Frontal cortex (tissue), 4 donors: ENCODE measurements around the gene STK38L. TPM values are rescaled to one million over a fixed set of nuclear protein-coding genes. Genes with fewer than 3 reads are reported as not detected.

ENCODE experiments used
- DNase-seq, 2 donors: peaks; one replicate each; pipeline ENCODE4 v3.0.0; 2012; ENCODE audit warnings: low spot score in 2 of 2
- FAIRE-seq: peaks from 2 replicates; lab custom pipeline; 2012; peaks lifted over from hg19 to GRCh38; lab: Jason Lieb, UNC
- total RNA-seq: library from RNA; depleted of rRNA; stranded (reverse); fragments of >200 nt; gene quantifications from one replicate; pipeline ENCODE4 v1.2.3, GENCODE V29; 2014
- donor health status: control.
- donor health status: control.
- donor health status: control.

STK38L gene
- total RNA-seq, 1 donor from 2014 or later: 22.0 TPM

DNA sequence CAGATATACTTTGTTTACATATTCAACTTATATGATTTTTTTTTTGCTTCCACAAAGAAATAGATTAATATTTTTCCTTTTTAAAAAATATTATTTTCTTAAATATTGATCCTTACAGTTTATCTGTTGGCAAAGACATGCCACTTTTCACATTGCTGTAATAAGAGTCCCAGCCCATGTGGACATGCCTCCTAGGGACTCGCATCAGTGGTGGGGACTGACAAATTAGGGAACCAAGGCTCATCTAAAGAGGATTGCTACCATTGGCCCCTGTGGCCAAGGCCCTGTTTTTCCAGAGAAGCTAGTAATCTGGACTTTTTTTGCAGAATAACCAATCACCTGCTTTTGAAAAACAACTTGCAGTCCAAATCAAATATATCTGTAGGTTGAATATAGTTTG is 60.8 kb downstream of the STK38L start:
- FAIRE-seq: no peak
- no peak for DNase-seq

DNA sequence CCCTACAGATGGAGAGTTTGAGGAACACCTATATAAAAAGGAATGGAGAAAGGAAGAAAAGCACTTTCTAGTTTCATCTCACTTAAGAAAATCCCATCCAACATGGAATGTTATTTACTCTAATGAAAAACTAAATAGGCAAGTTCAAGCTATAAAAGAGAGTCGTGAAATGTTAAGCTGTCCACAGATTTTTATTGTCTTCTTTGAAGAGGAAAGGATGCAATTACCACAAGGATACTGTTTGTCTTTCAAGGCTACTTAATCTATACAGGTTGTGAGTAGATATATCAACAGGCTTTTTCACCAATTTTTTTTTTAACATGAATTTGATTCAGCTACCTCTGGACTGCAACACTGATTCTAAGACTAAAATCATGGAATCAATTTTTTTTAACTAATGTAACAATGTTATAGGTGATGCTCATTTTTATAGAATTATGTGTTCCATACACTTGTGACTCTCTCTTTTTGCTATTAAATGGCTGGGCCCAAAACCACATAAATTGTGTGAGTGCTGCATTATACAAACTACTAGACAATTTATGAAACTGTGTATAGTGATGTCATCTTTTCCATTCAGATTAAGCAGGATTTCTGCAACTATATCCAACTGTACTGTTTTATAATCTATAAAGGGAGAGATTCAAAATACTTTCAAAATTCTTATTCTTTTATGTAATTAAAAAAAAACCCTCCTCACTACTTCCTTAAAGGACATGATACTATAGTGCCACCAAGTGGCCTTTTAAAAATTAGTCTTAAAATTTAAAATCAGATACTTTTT is 61.8 kb downstream of the STK38L start:
- peak; percentile 99 for FAIRE-seq
- peak in 1 of 2 donors; percentile 10 for DNase-seq

DNA sequence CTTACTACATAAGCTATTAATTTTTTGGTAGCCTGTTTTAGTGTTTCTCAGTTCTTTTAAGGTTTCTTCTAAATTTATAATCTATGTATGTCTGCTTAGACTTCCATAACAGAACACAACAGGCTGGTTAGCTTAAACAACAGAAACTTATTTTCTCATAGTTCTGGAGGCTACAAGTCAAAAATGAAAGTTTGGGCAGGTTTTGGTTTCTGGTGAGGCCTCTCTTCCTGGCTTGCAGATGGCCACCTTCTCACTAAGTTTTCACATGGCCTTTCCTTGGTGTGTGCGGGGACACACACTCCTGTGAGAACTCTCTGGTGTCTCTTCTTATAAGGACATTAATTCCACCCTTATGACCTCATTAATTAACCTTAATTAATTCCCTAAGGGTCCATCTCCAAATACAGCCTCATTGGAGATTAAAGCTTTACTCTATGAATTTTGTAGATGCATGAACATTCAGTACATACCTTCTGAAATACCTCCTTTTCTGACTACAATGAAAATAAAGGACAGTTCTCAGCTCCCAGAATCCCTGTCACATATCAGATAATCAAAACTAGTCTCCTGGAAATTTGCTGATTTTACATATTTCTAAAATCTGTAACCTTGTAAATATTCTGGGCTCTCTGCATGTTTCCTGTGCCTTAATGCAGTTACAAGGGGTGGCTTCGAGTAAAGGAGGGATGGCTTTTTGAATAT is 65.4 kb downstream of the STK38L start:
- no peak for DNase-seq
- no peak for FAIRE-seq

DNA sequence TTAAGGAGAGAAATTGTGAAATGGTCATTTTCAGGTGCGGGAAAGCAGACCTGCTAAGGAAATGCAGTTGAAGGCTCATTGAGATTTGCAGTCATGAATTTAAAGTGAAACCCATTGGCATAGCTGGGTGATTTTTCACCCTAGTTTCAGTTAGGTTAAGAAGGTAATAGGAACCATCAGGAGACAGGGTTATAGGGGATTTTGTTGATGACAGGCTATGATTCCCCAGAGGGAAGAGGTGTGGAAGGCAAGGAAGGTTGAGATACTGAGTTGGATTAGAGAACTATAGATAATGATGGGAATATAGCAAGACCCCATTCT is 65.9 kb downstream of the STK38L start:
- DNase-seq: no peak
- no peak for FAIRE-seq

DNA sequence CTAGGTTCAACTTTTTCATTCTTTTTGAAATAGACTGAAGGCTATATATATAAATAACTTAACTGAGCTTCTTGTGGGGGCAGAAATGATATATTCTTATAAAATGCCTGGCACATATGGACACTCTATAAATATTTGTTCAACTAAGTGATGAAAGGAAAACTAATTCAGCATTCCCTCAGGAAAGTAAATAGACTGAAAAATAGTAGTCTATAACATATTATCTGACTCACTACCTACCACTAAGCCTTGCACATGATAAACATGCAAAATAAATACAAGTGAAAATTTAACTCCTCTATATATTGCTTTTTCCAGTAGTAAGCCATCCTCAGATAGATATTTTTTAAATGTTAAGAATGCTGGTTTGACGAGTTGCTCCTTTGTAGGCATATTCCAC is 72.9 kb downstream of the STK38L start:
- DNase-seq: no peak
- FAIRE-seq: no peak

DNA sequence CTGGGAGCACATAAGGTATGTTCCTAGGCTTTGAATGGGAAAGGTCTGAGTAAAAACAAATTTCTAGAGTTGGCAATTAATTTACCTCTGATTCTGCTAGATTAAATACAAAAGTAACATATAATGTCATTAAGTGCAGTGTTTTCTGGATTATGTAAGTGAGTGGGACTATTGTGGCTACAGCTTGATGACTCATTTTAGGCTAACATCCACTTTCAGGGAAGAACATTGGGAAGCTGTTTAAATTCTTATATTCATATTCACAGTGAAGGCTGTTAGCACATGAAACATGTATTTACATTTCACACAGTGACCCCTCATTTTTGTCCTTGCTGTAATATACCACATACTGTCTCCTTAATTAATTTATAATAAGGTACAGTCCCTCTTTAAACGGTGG is 75.3 kb downstream of the STK38L start:
- DNase-seq: no peak
- FAIRE-seq: no peak

DNA sequence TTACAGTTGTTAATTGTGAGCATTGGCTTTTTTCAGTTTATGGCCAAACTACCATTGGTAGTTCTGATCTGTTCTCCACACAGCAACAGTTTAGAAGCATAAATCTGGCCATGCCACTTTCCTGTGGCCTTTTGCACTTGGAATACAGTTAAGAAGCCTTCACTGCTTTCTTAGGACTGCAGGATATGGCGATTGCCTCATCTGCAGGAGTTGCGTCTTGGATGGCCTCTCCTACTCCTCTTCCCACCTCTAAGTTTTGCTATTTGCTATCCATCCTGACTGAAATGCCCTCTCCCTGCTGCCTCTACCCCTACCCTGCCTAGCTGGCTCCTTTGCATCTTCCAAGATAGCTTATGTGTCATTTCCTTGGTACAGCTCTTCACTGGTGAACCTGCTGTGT is 75.8 kb downstream of the STK38L start:
- FAIRE-seq (no peak), DNase-seq (no peak)

DNA sequence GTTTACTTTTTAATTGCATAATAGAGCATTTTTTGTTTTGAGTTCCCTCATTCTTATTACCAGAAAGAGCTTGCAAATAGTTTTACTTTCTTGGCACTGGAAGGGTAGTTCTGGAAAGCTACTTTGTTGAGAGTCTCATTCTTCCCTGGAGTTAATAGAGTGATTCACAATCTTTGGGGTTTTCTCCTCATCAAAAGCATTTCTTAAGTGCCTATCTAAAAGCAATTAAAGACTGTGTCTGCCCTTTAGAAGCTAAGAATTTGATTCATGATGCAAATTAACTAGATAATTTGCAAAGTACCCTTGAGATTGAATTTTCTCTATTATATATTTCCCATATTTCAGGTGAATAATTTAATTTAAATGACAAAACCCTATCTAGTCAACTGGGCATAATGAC is 80.4 kb downstream of the STK38L start:
- FAIRE-seq: no peak
- no peak for DNase-seq

DNA sequence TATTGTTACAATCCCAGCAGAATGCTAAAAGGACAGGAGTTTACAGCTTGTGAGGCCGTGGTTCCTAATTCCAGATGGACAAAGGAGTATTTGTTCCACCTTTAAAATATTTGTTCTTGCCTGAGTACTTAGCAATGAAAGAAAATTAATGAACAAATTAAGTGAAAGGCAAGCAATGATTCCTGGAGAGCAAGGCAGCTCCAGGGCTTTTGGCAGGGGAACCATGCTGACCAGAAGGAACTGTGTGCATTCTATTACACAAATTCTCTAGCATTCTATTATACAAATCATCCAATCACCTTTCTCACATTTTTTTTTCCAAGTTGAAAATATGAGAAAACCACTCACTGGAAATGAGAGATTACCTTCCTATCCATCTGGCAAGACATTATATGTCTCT is 86.8 kb downstream of the STK38L start:
- FAIRE-seq (no peak), DNase-seq (no peak)

DNA sequence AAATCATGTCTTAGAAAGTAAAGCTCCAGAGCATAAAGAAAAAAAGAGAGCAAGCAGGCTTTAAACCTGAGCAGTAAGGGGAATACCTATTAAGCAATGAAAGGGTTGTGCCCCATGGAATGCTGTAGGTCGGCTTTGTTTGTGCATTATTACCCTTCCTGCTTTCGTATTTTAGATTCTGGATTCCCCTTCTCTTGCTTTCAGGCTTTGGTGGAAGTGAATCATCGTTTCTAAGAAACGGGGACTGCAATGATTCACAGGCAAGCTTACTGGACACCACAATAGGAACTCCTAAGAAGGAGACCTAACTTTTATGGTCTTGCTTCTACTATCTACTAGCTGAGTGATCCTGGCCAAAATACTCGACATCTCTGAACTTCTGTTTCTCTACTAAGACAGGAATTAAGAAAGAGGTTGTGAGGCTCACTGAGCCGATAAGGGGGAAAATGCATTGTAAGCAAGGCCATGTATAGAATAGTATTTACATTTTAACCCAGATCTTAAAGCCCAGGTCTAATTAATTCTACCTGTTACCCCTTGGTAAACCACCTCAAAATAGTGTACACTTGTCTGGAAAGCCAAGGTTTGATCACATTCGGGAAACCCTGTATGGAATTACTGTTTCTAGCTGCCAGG is 87.3 kb downstream of the STK38L start:
- FAIRE-seq: no peak
- DNase-seq: peak in 1 of 2 donors; percentile 34

DNA sequence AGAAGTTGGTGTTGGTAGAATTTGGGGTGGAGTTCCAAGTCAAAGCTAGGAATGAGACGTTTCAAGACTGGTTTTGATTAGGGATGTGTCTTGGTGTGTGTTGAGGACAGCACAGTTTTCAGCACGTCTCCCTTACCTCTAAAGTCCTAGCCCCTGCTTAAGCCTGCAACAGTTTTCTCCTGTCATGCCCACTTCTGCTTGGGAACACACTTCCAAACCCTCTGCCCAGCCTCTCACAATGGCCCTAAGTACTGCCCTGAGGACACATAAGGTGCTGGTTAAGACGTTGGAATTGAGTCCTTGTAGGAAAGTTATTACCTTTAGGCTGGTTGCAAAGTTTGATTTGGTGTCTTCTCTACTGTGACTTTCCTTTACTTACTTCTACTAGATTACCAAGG is 87.8 kb downstream of the STK38L start:
- FAIRE-seq (no peak), DNase-seq (no peak)

DNA sequence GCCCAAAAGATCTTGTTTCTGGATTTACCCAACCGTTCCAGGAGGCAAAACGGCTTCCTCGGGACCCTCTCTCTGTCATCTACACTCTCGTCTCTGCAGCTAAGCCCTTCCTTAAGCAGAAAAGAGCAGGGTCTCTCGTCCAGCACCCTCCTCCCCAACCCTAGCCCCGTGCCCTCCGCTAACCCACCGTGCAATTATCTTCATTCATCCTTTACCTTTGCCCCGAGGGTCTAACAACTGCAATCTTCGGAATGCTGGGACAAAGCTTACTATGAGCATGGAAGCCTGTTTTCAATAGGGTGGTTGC is 88.3 kb downstream of the STK38L start:
- FAIRE-seq: no peak
- no peak for DNase-seq

DNA sequence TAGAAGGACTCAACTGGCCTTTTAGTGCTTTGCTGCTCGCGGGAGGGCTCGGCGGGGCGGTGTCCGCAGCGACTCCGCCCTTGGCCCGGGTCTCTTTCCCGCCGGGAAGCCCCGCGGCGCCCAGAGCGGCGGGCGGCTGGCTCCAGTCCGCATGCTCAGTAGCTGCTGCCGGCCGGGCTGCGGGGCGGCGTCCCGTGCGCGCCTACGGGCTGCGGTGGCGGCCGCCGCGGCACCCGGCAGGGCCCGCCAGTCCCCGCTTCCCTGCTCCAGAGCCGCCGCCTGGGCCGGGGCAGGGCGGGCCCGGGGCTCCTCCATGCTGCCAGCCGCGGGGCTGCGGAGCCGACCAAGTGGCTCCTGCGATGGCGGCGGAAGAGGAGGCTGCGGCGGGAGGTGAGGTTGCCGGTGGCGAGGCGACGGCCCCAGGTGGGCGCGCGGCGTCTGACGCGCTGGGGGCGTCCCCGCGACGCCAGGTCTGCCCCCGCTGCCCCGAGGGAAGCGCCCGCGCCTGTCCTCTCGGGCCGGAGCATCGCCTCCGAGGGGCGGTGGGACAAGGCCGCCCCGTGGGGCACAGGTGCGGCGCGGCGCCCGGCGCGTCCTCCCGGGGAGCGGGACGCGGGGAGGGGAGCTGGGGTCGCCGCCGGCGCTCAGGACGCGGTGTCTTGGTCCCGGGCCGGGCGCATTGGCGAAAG is 88.8 kb downstream of the STK38L start, which contains the start of gene BMAL2:
TSS of gene BMAL2 (plus strand) at position 123 of the 689 bp plus-strand sequence. CDS start at position 360, 237 bp downstream.
- FAIRE-seq (no peak), DNase-seq (peak; percentile 50)

DNA sequence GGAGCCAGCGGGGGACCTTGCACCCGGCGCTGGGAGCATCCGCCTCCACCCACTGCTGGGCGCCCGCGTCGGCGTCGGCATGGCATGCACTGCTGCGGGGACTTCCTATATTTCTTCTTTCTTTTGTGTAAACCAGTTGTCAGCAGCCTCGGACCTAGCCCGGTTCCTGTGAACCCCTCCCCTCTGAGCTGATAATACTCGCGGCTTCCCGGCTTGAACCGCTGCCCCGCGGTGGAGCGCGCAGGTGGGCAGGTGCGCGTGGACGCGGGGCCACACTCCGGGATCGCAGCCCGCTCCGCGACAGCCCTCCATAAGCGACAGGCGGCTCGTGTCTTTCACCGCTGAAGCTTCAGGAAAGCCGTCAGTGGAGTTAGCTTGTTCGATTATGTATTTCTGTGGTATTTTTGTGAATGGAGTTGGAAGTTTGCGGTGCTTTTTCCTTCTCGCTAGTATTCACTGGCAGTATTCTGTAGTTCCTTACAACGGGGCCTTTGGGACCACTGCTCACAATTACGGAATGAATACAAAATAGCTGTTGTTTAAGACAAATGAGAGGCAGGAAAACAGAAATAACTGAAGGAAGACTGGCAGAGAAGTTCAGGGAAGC is 89.4 kb downstream of the STK38L start:
- FAIRE-seq: no peak
- peak in 1 of 2 donors; percentile 30 for DNase-seq

DNA sequence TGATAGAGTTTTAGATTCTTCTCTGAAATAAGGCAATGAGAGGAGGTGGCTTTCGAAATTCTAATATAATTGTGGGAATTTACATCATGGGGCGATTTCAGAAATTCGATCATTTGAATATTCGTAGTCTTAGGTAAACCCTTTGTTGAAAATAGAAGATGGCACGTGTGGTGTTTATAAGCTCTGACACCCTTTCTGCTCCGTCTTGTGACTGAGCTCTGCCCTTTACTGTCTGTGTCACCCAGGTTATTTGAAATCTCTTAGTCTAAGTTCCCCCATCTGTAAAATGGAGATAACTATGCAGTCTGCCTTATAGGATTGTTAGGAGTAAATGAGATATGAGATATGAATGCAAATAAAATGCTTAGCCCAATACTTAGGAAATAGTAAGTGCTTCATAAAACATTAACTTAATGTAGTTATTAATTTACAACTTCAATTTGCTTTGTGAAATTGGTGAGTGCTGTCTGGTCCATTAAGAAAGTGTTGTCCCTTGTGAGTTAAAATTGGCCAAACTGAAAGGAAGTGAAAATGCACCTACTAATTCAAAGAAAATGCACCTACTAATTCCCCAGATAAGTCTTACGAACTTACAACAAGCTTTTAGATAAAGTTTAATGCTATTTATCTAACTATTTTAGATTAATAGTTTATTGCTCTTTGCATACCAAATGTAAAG is 90.1 kb downstream of the STK38L start:
- FAIRE-seq (no peak), DNase-seq (no peak)

DNA sequence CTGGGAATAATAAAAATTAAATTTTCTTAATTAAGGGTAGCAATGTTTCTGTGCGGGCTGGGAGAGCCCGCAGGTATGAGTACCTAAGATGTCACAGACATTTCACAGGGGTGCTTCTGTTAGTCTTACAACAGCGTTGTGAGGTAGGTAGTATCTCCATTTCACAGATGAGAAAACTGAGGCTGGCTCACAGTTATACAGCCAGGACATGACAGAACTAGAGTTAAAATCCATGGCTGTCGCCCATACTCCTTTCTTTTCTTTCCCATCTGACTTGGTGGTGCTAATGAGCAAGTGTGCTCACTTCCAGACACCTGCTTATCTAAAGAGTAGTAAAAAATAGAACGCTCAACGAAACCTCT is 90.6 kb downstream of the STK38L start:
- FAIRE-seq: no peak

DNA sequence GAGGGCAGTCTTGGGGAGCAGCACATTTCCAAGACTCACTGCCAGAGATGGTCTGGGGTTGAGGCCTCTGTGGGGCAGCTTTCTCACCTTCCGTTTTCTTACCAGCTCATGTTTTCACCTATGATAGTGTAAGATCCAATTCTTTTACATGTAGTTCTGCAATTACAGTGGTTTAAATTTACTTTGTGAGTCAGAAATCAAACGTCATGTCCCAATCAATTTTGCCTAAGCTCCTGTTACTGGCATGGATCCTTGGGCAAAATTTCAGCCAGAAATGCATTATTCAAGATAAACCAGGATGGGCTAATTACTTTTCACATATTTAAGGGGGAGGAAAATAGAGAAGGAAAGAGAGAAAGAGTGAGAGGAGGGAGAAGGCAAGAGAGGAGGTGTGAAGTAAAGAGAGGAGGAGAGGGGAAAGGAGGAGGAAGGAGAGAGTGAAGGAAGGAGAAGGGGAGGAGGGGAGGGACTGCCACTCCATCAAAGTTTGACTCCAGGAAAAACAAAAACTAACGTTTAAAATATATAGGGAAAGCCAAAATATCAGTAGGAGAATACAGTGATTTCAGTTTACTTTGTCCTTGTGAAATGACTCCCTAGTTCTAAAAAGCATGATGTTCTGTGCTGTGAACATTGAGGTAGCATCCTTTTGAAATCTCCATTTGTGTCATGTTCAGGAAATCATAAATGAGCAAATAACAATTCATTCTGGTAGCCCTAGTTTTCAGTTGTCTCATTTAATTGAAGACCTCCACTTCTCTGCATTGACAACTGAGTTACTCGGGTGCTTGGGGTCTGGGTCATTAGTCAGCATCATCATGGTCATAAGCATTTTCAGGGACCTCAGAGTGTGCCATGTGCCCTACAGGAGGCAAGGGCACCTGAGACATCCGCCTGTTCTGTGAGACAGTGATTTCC is 91.5 kb downstream of the STK38L start:
- FAIRE-seq (no peak), DNase-seq (no peak)

More for the DNA sequence above, 90.6 kb downstream of the STK38L start:
- DNase-seq: no peak

DNA sequence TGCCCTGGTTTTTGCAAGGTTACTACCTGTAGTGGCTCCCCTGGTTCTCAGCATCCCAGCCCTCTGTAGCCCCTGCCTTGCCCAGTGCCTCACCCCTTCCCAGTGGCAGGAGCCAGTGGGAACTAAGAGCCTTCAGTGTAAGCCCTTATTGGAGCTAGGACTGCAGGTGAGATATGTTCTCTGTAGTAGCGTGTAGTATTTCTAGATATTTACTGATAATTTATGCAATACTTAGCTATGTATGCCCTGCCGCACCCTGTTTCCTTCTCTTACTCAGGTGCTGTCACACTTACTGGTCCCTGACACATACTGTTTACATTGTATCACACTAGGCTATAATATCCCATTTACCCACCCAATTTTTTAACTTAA is 92.2 kb downstream of the STK38L start:
- DNase-seq (no peak), FAIRE-seq (no peak)

DNA sequence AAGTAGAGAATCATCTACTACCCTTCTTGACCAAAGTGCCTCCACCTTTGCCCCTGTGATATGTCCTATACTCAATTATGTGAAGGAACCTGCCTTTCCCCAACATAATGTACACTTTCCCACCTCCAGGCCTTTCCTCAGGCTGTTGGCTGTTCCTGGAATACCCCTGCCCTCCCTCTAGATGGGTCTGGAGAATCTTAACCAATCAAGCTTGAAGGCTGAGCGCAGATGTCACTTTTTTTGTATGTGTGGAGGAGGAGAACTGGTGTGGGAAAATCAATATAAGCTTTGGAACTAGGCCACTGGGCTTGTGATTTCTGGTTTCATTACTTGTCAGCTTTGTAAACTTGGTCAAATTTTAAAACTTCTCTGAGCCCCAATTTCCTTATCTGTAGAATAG is 93.3 kb downstream of the STK38L start:
- DNase-seq (no peak), FAIRE-seq (no peak)
